B cell (primary cell): ENCODE results near the gene TAF9. TPM values are rescaled to one million over a fixed set of nuclear protein-coding genes. Genes with fewer than 3 reads are reported as not detected.

Experiments used
- ATAC-seq: fragments of 200-7000 bp; cut with Tn5 transposase; one replicate; pipeline ENCODE4 v1.10.0; 2021; ENCODE audit warnings: low read depth, mild to moderate bottlenecking, moderate number of reproducible peaks, moderate library complexity
- CTCF ChIA-PET: fragments of 350-600 bp; sonication (Branson Sonifier 250); formaldehyde crosslinking; loops from one replicate; lab custom pipeline; 2021; ENCODE audit warnings: antibody characterized with exemption, inconsistent platforms; lab: Charles Lee
- POLR2A ChIA-PET: fragments of 350-600 bp; sonication (Branson Sonifier 250); formaldehyde crosslinking; loops from one replicate; lab custom pipeline; 2021; ENCODE audit warnings: antibody characterized with exemption; lab: Charles Lee
- DNase-seq: peaks from one replicate; pipeline ENCODE4 v3.0.0; 2013
- H2AFZ ChIP-seq: 2 replicates; pipeline ENCODE4 v1.6.1; 2012; ENCODE audit warnings: mild to moderate bottlenecking, low read depth, low read length; ENCODE audit not compliant: insufficient read depth, poor library complexity, severe bottlenecking
- H3K27ac ChIP-seq, 2 donors: 1 replicate in 1 of 2; 2 replicates in 1 of 2; pipeline ENCODE4 v1.5.1; 2012 to 2013; ENCODE audit warnings: low read length in 2 of 2, mild to moderate bottlenecking in 2 of 2, moderate library complexity in 1 of 2
- H3K27me3 ChIP-seq, 4 experiments: fragments of 200-600 bp in 1 of 4; sonication (generic) in 1 of 4; replicated peaks in 1 of 4; 1 replicate in 2 of 4; 2 replicates in 2 of 4; pipeline versions ENCODE4 v1.6.1 to v1.7.0; 2013 to 2016; ENCODE audit warnings: low read length in 3 of 4, mild to moderate bottlenecking in 2 of 4, mixed read lengths in 1 of 4, moderate library complexity in 1 of 4; ENCODE audit not compliant: insufficient read depth in 4 of 4, control insufficient read depth in 3 of 4; ENCODE audit errors: control extremely low read depth in 1 of 4
- H3K36me3 ChIP-seq, 2 experiments: replicated peaks in 1 of 2; 1 replicate in 1 of 2; 2 replicates in 1 of 2; pipeline versions ENCODE4 v1.6.1 to v1.7.1; 2013; ENCODE audit warnings: low read length in 1 of 2; ENCODE audit not compliant: insufficient read depth in 2 of 2, control insufficient read depth in 1 of 2; ENCODE audit errors: control extremely low read depth in 1 of 2, extremely low read depth in 1 of 2
- H3K4me1 ChIP-seq, 2 donors: fragments of 200-600 bp in 1 of 2; sonication (generic) in 1 of 2; 1 replicate in 1 of 2; 2 replicates in 1 of 2; pipeline versions ENCODE4 v1.5.1 to v1.6.1; 2013 to 2017; ENCODE audit warnings: low read length in 2 of 2; ENCODE audit not compliant: control insufficient read depth in 2 of 2, insufficient read depth in 2 of 2
- H3K4me2 ChIP-seq: replicated peaks from 2 replicates; pipeline ENCODE3; 2012; ENCODE audit warnings: mild to moderate bottlenecking, low read depth, low read length; ENCODE audit not compliant: poor library complexity, severe bottlenecking
- H3K4me3 ChIP-seq, 5 experiments: fragments of 200-600 bp in 1 of 5; sonication (generic) in 1 of 5; 1 replicate in 3 of 5; 2 replicates in 2 of 5; pipeline versions ENCODE4 v1.5.1 to v1.7.0; 2011 to 2016; ENCODE audit warnings: low read length in 4 of 5, mild to moderate bottlenecking in 4 of 5, low read depth in 2 of 5, control low read depth in 1 of 5, moderate library complexity in 1 of 5; ENCODE audit not compliant: insufficient read depth in 1 of 5; ENCODE audit errors: control extremely low read depth in 1 of 5, extremely low read depth in 1 of 5
- H3K79me2 ChIP-seq: fragments of 200-600 bp; sonication (generic); one replicate; pipeline ENCODE4 v1.6.0; 2016; ENCODE audit warnings: low read length; ENCODE audit not compliant: control insufficient read depth, insufficient read depth
- H3K9ac ChIP-seq: fragments of 200-600 bp; sonication (generic); 2 replicates; pipeline ENCODE4 v1.6.1; 2017; ENCODE audit warnings: mild to moderate bottlenecking, low read length, moderate library complexity
- H3K9me3 ChIP-seq, 3 donors: one replicate each; pipeline versions ENCODE4 v1.6.1 to v1.7.1; 2013; ENCODE audit warnings: low read length in 2 of 3; ENCODE audit not compliant: control insufficient read depth in 2 of 3, insufficient read depth in 1 of 3; ENCODE audit errors: control extremely low read depth in 1 of 3
- H4K20me1 ChIP-seq: 2 replicates; pipeline ENCODE4 v1.6.0; 2012; ENCODE audit warnings: mild to moderate bottlenecking, low read length; ENCODE audit not compliant: insufficient read depth, control insufficient read depth, poor library complexity, severe bottlenecking
- H3K27ac Mint-ChIP-seq: one replicate; pipeline ENCODE4 v1.8.0; 2021; ENCODE audit warnings: mixed read lengths
- H3K27me3 Mint-ChIP-seq: one replicate; pipeline ENCODE4 v1.8.0; 2021; ENCODE audit warnings: mixed read lengths
- H3K4me1 Mint-ChIP-seq: one replicate; pipeline ENCODE4 v1.8.0; 2021; ENCODE audit warnings: mixed read lengths
- H3K4me3 Mint-ChIP-seq: one replicate; pipeline ENCODE4 v1.8.0; 2021; ENCODE audit warnings: mixed read lengths
- H3K9me3 Mint-ChIP-seq: one replicate; pipeline ENCODE4 v1.8.0; 2022; ENCODE audit warnings: mixed read lengths; ENCODE audit not compliant: insufficient read depth
- EZH2 ChIP-seq: IDR thresholded peaks from 2 replicates; pipeline ENCODE4 v1.6.1; 2012; ENCODE audit warnings: borderline replicate concordance, low read depth, mild to moderate bottlenecking, moderate library complexity, low read length; ENCODE audit not compliant: insufficient read depth, poor library complexity, severe bottlenecking
- whole genome bisulfite sequencing: methylation state at CpG from one replicate; pipeline ENCODE4 v1.1.5; 2013; ENCODE audit warnings: missing lambda C conversion rate; ENCODE audit not compliant: insufficient coverage; 5-methylcytosine and 5-hydroxymethylcytosine counted together
- intact Hi-C: fragments of 100-400 bp; cut with micrococcal nuclease; formaldehyde crosslinking; loops from one replicate; pipeline ENCODE4 v1.10.0; 2022
- polyA plus RNA-seq: library from polyadenylated mRNA; depleted of rRNA; stranded (reverse); fragments of >200 nt; gene quantifications from 2 replicates; pipeline ENCODE4 v1.2.3, GENCODE V29; 2012
- total RNA-seq, 2 donors: library from RNA; stranded (reverse); fragments of 120-200 nt in 1 of 2; gene quantifications; 1 replicate in 1 of 2; 2 replicates in 1 of 2; pipeline versions ENCODE4 v1.2.3 to v1.2.4, GENCODE V29; 2013 to 2022
- TF ChIP-seq, protein P1 (sequence below): fragments of 200-600 bp; IDR thresholded peaks from one replicate; pipeline ENCODE4 v1.8.0; 2022; ENCODE audit warnings: antibody characterized with exemption, mild to moderate bottlenecking

Gene TAF9
- total and polyA plus RNA-seq, 2 donors (not counting 1 experiment from before 2014, with no cell fraction given): 42.0 to 64.6 TPM

DNA sequence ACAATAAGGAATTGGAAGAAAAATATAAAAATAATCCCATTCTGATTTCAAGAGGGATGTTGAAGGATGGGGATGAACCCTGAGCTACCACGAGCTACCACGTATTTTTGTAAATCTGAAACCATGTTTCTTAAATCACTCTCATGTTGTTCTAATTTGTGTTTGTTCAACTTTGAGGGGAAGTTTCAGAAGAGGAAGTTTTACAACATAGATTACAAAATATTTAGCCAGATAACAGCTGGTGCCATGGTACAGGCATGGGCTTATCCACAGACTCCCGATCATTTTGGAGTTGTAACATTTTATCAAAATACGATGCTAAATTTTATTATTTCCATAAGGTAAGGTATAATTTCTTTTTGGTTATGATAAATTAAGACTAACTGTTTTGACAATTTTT is 51.9 kb downstream of the TAF9 start:
- Histone ChIP-seq H2AFZ (no peak overlapping the region), H3K4me1 (no peaks in the 10 kb centered on the region), H3K27me3 (no peaks in the 10 kb centered on the region), H3K36me3 (peaks cover 1 to 18% of the 10 kb centered on the region in 2 experiments), H3K27ac (no peak overlapping the region), H3K4me2 (no peak overlapping the region), H3K79me2 (no peaks in the 10 kb centered on the region), H3K4me3 (peak overlapping the region in 1 of 5 experiments; percentile 34), H4K20me1 (no peaks in the 10 kb centered on the region), H3K9me3 (no peaks in the 10 kb centered on the region), H3K9ac (no peak overlapping the region)
- POLR2A ChIA-PET: no interaction called here
- no CpG with 5 or more reads among the region's 4 CpGs for WGBS
- Mint-ChIP-seq H3K4me3 (no peak overlapping the region), H3K27ac (no peak overlapping the region), H3K27me3 (no peaks in the 10 kb centered on the region), H3K9me3 (no peaks in the 10 kb centered on the region), H3K4me1 (peaks cover 2% of the 10 kb centered on the region)
- CTCF ChIA-PET: no interaction called here
- intact Hi-C loops: no loop called here
- DNase-seq (no peak), ATAC-seq (no peak)
- TF ChIP-seq, protein P1, sequence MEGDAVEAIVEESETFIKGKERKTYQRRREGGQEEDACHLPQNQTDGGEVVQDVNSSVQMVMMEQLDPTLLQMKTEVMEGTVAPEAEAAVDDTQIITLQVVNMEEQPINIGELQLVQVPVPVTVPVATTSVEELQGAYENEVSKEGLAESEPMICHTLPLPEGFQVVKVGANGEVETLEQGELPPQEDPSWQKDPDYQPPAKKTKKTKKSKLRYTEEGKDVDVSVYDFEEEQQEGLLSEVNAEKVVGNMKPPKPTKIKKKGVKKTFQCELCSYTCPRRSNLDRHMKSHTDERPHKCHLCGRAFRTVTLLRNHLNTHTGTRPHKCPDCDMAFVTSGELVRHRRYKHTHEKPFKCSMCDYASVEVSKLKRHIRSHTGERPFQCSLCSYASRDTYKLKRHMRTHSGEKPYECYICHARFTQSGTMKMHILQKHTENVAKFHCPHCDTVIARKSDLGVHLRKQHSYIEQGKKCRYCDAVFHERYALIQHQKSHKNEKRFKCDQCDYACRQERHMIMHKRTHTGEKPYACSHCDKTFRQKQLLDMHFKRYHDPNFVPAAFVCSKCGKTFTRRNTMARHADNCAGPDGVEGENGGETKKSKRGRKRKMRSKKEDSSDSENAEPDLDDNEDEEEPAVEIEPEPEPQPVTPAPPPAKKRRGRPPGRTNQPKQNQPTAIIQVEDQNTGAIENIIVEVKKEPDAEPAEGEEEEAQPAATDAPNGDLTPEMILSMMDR: no peak
- no peak for TF ChIP-seq EZH2

- no CpG with 5 or more reads among the region's 1 CpG for WGBS
- intact Hi-C loops: no loop called here
- no peak for ATAC-seq
Measured at GRCh38 chr5:69315972-69316371, 53.3 kb downstream of the TAF9 start.

More at GRCh38 chr5:69315972-69316371, 53.3 kb downstream of the TAF9 start:
- H3K27me3 ChIP-seq: no peaks in the 10 kb centered on the region
- no peak for DNase-seq
- Mint-ChIP-seq H3K4me1 (peaks cover 3% of the 10 kb centered on the region), H3K9me3 (no peaks in the 10 kb centered on the region), H3K4me3 (no peak overlapping the region), H3K27ac (no peak overlapping the region), H3K27me3 (no peaks in the 10 kb centered on the region)
- H3K79me2 ChIP-seq: no peaks in the 10 kb centered on the region
- no peak overlapping the region for H3K4me3 ChIP-seq
- no peak overlapping the region for H3K9ac ChIP-seq
- H4K20me1 ChIP-seq: no peaks in the 10 kb centered on the region
- peaks cover 1 to 23% of the 10 kb centered on the region in 2 experiments for H3K36me3 ChIP-seq
- no peaks in the 10 kb centered on the region for H3K4me1 ChIP-seq
- H3K4me2 ChIP-seq: no peak overlapping the region
- TF ChIP-seq, protein P1: no peak
- no peak for TF ChIP-seq EZH2
- H2AFZ ChIP-seq: no peak overlapping the region
- POLR2A ChIA-PET: interaction anchor here (0.7 kb wide), 1 partner anchor 15 kb away, joined by 3 read pairs; no protein-coding TSS in a partner anchor
- H3K9me3 ChIP-seq: no peaks in the 10 kb centered on the region
- no peak overlapping the region for H3K27ac ChIP-seq
- CTCF ChIA-PET: no interaction called here

Other genes starting within 250 kb of the TAF9 start
- gene CCNB1, start 202.4 kb downstream of the TAF9 start, total RNA-seq: 8.5 and 8.6 TPM in 2 replicates
- 2.0 and 2.7 TPM in 2 replicates for gene CCNB1, start 202.4 kb downstream of the TAF9 start, polyA plus RNA-seq
- gene CENPH, start 179.9 kb downstream of the TAF9 start, total RNA-seq: 11.9 and 12.0 TPM in 2 replicates
- 2.8 and 5.3 TPM in 2 replicates for gene CENPH, start 179.9 kb downstream of the TAF9 start, polyA plus RNA-seq
- 30.6 and 36.5 TPM in 2 replicates for gene CDK7, start 134.6 kb downstream of the TAF9 start, total RNA-seq
- gene CDK7, start 134.6 kb downstream of the TAF9 start, polyA plus RNA-seq: 12.3 and 17.0 TPM in 2 replicates
- 9.5 and 9.8 TPM in 2 replicates for gene CCDC125, start 36.7 kb downstream of the TAF9 start, total RNA-seq
- 2.6 and 2.7 TPM in 2 replicates for gene CCDC125, start 36.7 kb downstream of the TAF9 start, polyA plus RNA-seq
- gene AK6, start within 50 bp of the TAF9 start, total RNA-seq: 21.7 and 25.4 TPM in 2 replicates
- gene AK6, start within 50 bp of the TAF9 start, polyA plus RNA-seq: 11.9 and 12.2 TPM in 2 replicates
- gene RAD17, start 298 bp upstream of the TAF9 start, total RNA-seq: 39.6 and 41.0 TPM in 2 replicates
- 21.0 and 24.5 TPM in 2 replicates for gene RAD17, start 298 bp upstream of the TAF9 start, polyA plus RNA-seq
- gene MARVELD2, start 45.6 kb upstream of the TAF9 start, total RNA-seq: 0.94 and 1.7 TPM in 2 replicates
- 0.13 and 0.19 TPM in 2 replicates for gene MARVELD2, start 45.6 kb upstream of the TAF9 start, polyA plus RNA-seq
- 4.0 and 4.3 TPM in 2 replicates for gene OCLN, start 123.3 kb upstream of the TAF9 start, total RNA-seq
- gene OCLN, start 123.3 kb upstream of the TAF9 start, polyA plus RNA-seq: 4.5 and 5.6 TPM in 2 replicates
- gene GTF2H2C, start 190.7 kb upstream of the TAF9 start, total RNA-seq: 46.2 and 55.7 TPM in 2 replicates
- gene GTF2H2C, start 190.7 kb upstream of the TAF9 start, polyA plus RNA-seq: 13.2 and 23.8 TPM in 2 replicates